Measurements from ENCODE around the gene COX5A. TPM values are rescaled to one million over a fixed set of nuclear protein-coding genes. Genes with fewer than 3 reads are reported as not detected.

COX5A gene
- total RNA-seq, 1 experiment from 2014 or later, result 307 TPM

DNA sequence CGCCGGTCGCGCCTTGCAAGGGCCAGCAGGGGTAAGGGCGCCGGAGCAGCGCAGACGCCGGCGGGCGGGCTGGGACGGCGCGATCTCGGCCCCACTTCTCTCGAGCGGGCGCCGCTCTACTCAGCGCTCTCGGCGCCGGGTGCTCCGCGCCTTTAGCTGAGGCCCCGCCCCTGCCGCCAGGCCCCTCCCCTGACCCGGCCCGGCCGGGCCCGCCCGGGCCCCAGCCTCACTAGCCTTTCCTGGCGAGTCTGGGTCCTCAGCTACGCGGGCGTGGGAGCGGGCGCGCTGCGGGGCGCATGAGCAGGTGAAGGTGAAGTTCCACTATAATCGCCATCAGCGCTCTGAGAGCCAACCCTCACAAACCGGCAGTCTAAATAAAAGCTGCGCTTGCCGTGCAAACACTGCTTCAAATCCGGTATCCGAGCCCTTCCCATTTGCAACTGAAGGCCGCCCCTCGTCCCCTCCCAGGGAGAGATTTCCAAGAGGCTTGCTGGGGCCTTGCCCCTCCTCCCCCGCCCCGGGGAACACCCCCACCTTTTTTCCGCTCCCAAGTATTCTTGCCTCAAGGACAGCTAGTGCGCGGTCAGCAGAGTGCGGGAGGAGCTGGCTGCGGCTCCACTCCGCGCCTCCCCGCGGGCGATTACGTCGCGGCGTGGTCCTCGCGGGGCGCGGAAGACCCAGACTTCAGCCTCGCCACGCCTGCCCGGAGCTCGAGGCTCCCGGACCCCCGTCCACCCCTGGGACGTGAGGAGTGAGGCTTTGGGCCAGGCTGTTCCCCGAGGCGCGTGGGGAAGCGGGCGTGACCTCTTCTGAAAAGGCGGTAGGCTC, 19.0 kb upstream of the COX5A start, which contains the start of gene RPP25:
Gene RPP25, minus strand, starts transcription at position 125 of the 828 bp plus-strand sequence. CDS start 189 bp downstream, outside the sequence.
- DNase-seq (ENCODE audit: low read depth, low spot score) (peak; percentile 78), ATAC-seq (peak; percentile 88)
- CTCF ChIA-PET, result interaction anchor here (0.7 to 1.9 kb wide), 6 partner anchors 9 to 244 kb away, joined by 3 to 6 read pairs (median 4); partner anchors contain the start of gene C15orf39
- H3K4me1 ChIP-seq (ENCODE audit: control insufficient read depth in 1 of 2, insufficient read depth in 2 of 2, low read length in 2 of 2), result peaks cover 30 to 77% of the 10 kb centered on the region in 2 experiments
- H3K79me2 ChIP-seq (ENCODE audit: insufficient read depth, low read length), result no peaks in the 10 kb centered on the region; the same call in 1 of the 2 replicates
- H3K9me3 ChIP-seq (ENCODE audit: control insufficient read depth in 1 of 2, insufficient read depth in 1 of 2, low read depth in 1 of 2, low read length in 2 of 2), result no peaks in the 10 kb centered on the region
- peak within 1 kb of the TSS; percentile 89 for H3K9ac ChIP-seq (ENCODE audit: low read length)
- BruUV-seq (replicated peaks), result TSS peak; percentile 91
- RAD21 ChIA-PET (ENCODE audit: low non-redundant PET in 1 of 2, low total read pairs in 2 of 2, uncharacterized antibody in 2 of 2, unreplicated experiment in 2 of 2), result interaction anchor here in 1 of 2 experiments (1.2 kb wide), 1 partner anchor 31 kb away, joined by 3 read pairs; no protein-coding TSS in a partner anchor
- no peaks in the 10 kb centered on the region for H3K36me3 ChIP-seq (ENCODE audit: control insufficient read depth in 1 of 2, insufficient read depth in 2 of 2, low read length in 2 of 2)
- peak within 1 kb of the TSS; percentile 100 for H3K4me2 ChIP-seq (ENCODE audit: low read length)
- intact Hi-C loops (cut with micrococcal nuclease), result no loop called here
- peak within 1 kb of the TSS; percentile 62 to 82 for H3K4me3 ChIP-seq (replicated peaks in 1 of 2; ENCODE audit: low read depth in 1 of 2, low read length in 2 of 2)
- no peaks in the 10 kb centered on the region for H4K20me1 ChIP-seq (ENCODE audit: insufficient read depth)
- POLR2A ChIA-PET, result interaction anchor here (1.0 to 1.3 kb wide), 3 partner anchors 31 to 495 kb away, joined by 3 to 4 read pairs (median 3); partner anchors contain the start of gene SCAMP5
- peak within 1 kb of the TSS; percentile 83 for H2AFZ ChIP-seq (ENCODE audit: low read depth, low read length, poor library complexity, severe bottlenecking)
- H3K9me2 ChIP-seq (ENCODE audit: insufficient read depth), result no peaks in the 10 kb centered on the region
- peak within 1 kb of the TSS; percentile 98 for H3K27ac ChIP-seq (ENCODE audit: low read depth, low read length)
- H3K27me3 ChIP-seq (ENCODE audit: insufficient read depth, low read length), result no peaks in the 10 kb centered on the region
- TF ChIP-seq YY1 (IDR thresholded peaks at IDR 0.05; ENCODE audit: extremely low read depth, insufficient replicate concordance, low read depth, low read length) (no peak), SIN3A (IDR thresholded peaks at IDR 0.05; ENCODE audit: low read depth) (no peak), FOSL1 (IDR thresholded peaks at IDR 0.05; ENCODE audit: low read depth) (no peak), SRF (IDR thresholded peaks at IDR 0.05; ENCODE audit: low read depth) (no peak), EGR1 (IDR thresholded peaks at IDR 0.05; ENCODE audit: low read depth) (no peak), JUND (IDR thresholded peaks at IDR 0.05) (no peak), TCF7L2 (IDR thresholded peaks at IDR 0.05; ENCODE audit: borderline replicate concordance, extremely low read depth, insufficient read depth, insufficient read length) (no peak), EZH2phosphoT487 (IDR thresholded peaks at IDR 0.05; ENCODE audit: borderline replicate concordance) (no peak), POLR2AphosphoS5 (IDR thresholded peaks at IDR 0.05; ENCODE audit: low read depth, low read length) (peak; percentile 63), ZFX (IDR thresholded peaks at IDR 0.05) (peak; percentile 54; the same call in 1 of the 2 replicates), ZNF274 (IDR thresholded peaks at IDR 0.05; ENCODE audit: low read depth, low read length) (no peak), EZH2 (IDR thresholded peaks at IDR 0.05) (no peak), CEBPB (IDR thresholded peaks at IDR 0.05; ENCODE audit: low read depth) (no peak), CBX3 (IDR thresholded peaks at IDR 0.05; ENCODE audit: low read depth) (no peak), SP1 (IDR thresholded peaks at IDR 0.05; ENCODE audit: low read depth) (no peak), ELF1 (IDR thresholded peaks at IDR 0.05; ENCODE audit: borderline replicate concordance, low read depth) (no peak), RAD21 (IDR thresholded peaks at IDR 0.05; ENCODE audit: low read depth) (no peak)
- TF ChIP-seq, protein P1, sequence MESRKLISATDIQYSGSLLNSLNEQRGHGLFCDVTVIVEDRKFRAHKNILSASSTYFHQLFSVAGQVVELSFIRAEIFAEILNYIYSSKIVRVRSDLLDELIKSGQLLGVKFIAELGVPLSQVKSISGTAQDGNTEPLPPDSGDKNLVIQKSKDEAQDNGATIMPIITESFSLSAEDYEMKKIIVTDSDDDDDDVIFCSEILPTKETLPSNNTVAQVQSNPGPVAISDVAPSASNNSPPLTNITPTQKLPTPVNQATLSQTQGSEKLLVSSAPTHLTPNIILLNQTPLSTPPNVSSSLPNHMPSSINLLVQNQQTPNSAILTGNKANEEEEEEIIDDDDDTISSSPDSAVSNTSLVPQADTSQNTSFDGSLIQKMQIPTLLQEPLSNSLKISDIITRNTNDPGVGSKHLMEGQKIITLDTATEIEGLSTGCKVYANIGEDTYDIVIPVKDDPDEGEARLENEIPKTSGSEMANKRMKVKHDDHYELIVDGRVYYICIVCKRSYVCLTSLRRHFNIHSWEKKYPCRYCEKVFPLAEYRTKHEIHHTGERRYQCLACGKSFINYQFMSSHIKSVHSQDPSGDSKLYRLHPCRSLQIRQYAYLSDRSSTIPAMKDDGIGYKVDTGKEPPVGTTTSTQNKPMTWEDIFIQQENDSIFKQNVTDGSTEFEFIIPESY (IDR thresholded peaks at IDR 0.05; ENCODE audit: extremely low read depth, insufficient replicate concordance, low read length), result no peak
- TF ChIP-seq, protein P2, sequence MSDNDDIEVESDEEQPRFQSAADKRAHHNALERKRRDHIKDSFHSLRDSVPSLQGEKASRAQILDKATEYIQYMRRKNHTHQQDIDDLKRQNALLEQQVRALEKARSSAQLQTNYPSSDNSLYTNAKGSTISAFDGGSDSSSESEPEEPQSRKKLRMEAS (IDR thresholded peaks at IDR 0.05), result no peak
- TF ChIP-seq, protein P3, sequence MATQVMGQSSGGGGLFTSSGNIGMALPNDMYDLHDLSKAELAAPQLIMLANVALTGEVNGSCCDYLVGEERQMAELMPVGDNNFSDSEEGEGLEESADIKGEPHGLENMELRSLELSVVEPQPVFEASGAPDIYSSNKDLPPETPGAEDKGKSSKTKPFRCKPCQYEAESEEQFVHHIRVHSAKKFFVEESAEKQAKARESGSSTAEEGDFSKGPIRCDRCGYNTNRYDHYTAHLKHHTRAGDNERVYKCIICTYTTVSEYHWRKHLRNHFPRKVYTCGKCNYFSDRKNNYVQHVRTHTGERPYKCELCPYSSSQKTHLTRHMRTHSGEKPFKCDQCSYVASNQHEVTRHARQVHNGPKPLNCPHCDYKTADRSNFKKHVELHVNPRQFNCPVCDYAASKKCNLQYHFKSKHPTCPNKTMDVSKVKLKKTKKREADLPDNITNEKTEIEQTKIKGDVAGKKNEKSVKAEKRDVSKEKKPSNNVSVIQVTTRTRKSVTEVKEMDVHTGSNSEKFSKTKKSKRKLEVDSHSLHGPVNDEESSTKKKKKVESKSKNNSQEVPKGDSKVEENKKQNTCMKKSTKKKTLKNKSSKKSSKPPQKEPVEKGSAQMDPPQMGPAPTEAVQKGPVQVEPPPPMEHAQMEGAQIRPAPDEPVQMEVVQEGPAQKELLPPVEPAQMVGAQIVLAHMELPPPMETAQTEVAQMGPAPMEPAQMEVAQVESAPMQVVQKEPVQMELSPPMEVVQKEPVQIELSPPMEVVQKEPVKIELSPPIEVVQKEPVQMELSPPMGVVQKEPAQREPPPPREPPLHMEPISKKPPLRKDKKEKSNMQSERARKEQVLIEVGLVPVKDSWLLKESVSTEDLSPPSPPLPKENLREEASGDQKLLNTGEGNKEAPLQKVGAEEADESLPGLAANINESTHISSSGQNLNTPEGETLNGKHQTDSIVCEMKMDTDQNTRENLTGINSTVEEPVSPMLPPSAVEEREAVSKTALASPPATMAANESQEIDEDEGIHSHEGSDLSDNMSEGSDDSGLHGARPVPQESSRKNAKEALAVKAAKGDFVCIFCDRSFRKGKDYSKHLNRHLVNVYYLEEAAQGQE (IDR thresholded peaks at IDR 0.05; ENCODE audit: low read depth), result no peak
